GM21367 (cell line): ENCODE measurements around the gene SYT15.
"Not testable (repeated sequence)": the region's sequence is repeated elsewhere in the genome, so short reads cannot be mapped to it uniquely, and the experiment has no call there.

Experiments used
- ATAC-seq: cut with Tn5 transposase; IDR thresholded peaks from one replicate; pipeline ENCODE4 v1.9.1; 2021; ENCODE audit not compliant: unreplicated experiment

SYT15 gene

GRCh38 chr10:46578474-46579178, at the start of gene SYT15:
Gene SYT15 (plus strand): TSS chr10:46579128. CDS start chr10:46579169, 41 bp downstream.
- not testable (repeated sequence) for ATAC-seq

GRCh38 chr10:46529742-46530141, 49.2 kb upstream of the SYT15 start:
- not testable (repeated sequence) for ATAC-seq

GRCh38 chr10:46530249-46531186, 48.4 kb upstream of the SYT15 start:
- no peak for ATAC-seq

- not testable (repeated sequence) for ATAC-seq
Measured at GRCh38 chr10:46532256-46532655, 46.7 kb upstream of the SYT15 start.

GRCh38 chr10:46534828-46535524, 44.0 kb upstream of the SYT15 start:
- ATAC-seq = no peak

- ATAC-seq = no peak
Measured at GRCh38 chr10:46536171-46536570, 42.8 kb upstream of the SYT15 start.

- ATAC-seq = no peak
Measured at GRCh38 chr10:46536781-46537180, 42.1 kb upstream of the SYT15 start.

- no peak for ATAC-seq
Measured at GRCh38 chr10:46537309-46537708, 41.6 kb upstream of the SYT15 start.

GRCh38 chr10:46538155-46538554, 40.8 kb upstream of the SYT15 start:
- no peak for ATAC-seq

GRCh38 chr10:46538717-46539426, 40.1 kb upstream of the SYT15 start:
- no peak for ATAC-seq

- ATAC-seq = no peak
Measured at GRCh38 chr10:46539596-46540411, 39.1 kb upstream of the SYT15 start.

GRCh38 chr10:46540412-46541016, 38.4 kb upstream of the SYT15 start:
- ATAC-seq = no peak

- ATAC-seq = no peak
Measured at GRCh38 chr10:46541017-46541661, 37.8 kb upstream of the SYT15 start.

- no peak for ATAC-seq
Measured at GRCh38 chr10:46541735-46542566, 37.0 kb upstream of the SYT15 start.

GRCh38 chr10:46542567-46543465, 36.1 kb upstream of the SYT15 start:
- no peak for ATAC-seq

GRCh38 chr10:46543466-46544377, 35.2 kb upstream of the SYT15 start:
- no peak for ATAC-seq
